ENCODE measurements around the gene PAX2.

Gene PAX2

GRCh38 chr10:100750291-100751210, 5.2 kb downstream of the PAX2 start:
- no peak overlapping the region for H3K4me3 ChIP-seq (ENCODE audit: low read depth, low read length)
- TF ChIP-seq CTCF (IDR thresholded peaks at IDR 0.05; ENCODE audit: insufficient read depth, low read length, missing control alignments): no peak
- no peak for DNase-seq (ENCODE audit: low read depth, low spot score)
- CTCF ChIA-PET: no interaction called here
- POLR2A ChIA-PET: no interaction called here

- no peak overlapping the region for H3K4me3 ChIP-seq (ENCODE audit: low read depth, low read length)
- TF ChIP-seq CTCF (IDR thresholded peaks at IDR 0.05; ENCODE audit: insufficient read depth, low read length, missing control alignments): no peak
- DNase-seq (ENCODE audit: low read depth, low spot score): no peak
- ChIA-PET POLR2A (no interaction called here), CTCF (interaction anchor here (1.5 kb wide), 1 partner anchor 8 kb away, joined by 5 read pairs; no protein-coding TSS in a partner anchor)
These were observed 6.0 kb downstream of the PAX2 start for GRCh38 chr10:100751211-100751933.

GRCh38 chr10:100755821-100756220, 10.4 kb downstream of the PAX2 start:
- no peak for DNase-seq (ENCODE audit: low read depth, low spot score)
- no peak overlapping the region for H3K4me3 ChIP-seq (ENCODE audit: low read depth, low read length)
- CTCF ChIA-PET: no interaction called here
- POLR2A ChIA-PET: no interaction called here
- no peak for TF ChIP-seq CTCF (IDR thresholded peaks at IDR 0.05; ENCODE audit: insufficient read depth, low read length, missing control alignments)

- DNase-seq (ENCODE audit: low read depth, low spot score): no peak
- no peak overlapping the region for H3K4me3 ChIP-seq (ENCODE audit: low read depth, low read length)
- ChIA-PET CTCF (no interaction called here), POLR2A (no interaction called here)
- no peak for TF ChIP-seq CTCF (IDR thresholded peaks at IDR 0.05; ENCODE audit: insufficient read depth, low read length, missing control alignments)
These were observed 13.9 kb downstream of the PAX2 start for GRCh38 chr10:100759331-100759730.

GRCh38 chr10:100760726-100761125, 15.3 kb downstream of the PAX2 start:
- TF ChIP-seq CTCF (IDR thresholded peaks at IDR 0.05; ENCODE audit: insufficient read depth, low read length, missing control alignments): no peak
- ChIA-PET POLR2A (no interaction called here), CTCF (no interaction called here)

GRCh38 chr10:100761191-100761590, 15.8 kb downstream of the PAX2 start:
- no peak for TF ChIP-seq CTCF (IDR thresholded peaks at IDR 0.05; ENCODE audit: insufficient read depth, low read length, missing control alignments)
- ChIA-PET POLR2A (no interaction called here), CTCF (no interaction called here)
- H3K4me3 ChIP-seq (ENCODE audit: low read depth, low read length): no peak overlapping the region
- no peak for DNase-seq (ENCODE audit: low read depth, low spot score)

More at GRCh38 chr10:100760726-100761125, 15.3 kb downstream of the PAX2 start:
- H3K4me3 ChIP-seq (ENCODE audit: low read depth, low read length): no peak overlapping the region
- no peak for DNase-seq (ENCODE audit: low read depth, low spot score)

Data from AG04449 (cell line).